Cardiac fibroblast (primary cell): ENCODE measurements around the gene ACBD6.

Source experiments
- DNase-seq, 2 donors: peaks; one replicate each; pipeline versions ENCODE4 v3.0.0 to v3.0.0-alpha.2; 2010; ENCODE audit warnings: low read depth in 2 of 2
- H3K4me3 ChIP-seq, 2 donors: replicated peaks in 1 of 2; 1 replicate in 1 of 2; 2 replicates in 1 of 2; pipeline ENCODE4 v1.5.1; 2011; ENCODE audit warnings: low read depth in 2 of 2, low read length in 2 of 2, mild to moderate bottlenecking in 2 of 2, moderate library complexity in 1 of 2
- CTCF ChIP-seq: IDR thresholded peaks from one replicate; pipeline ENCODE4 v1.5.1; 2011; ENCODE audit warnings: low read depth, mild to moderate bottlenecking, low read length, inconsistent platforms

Gene ACBD6

GRCh38 chr1:180381184-180381580 lies 121.2 kb downstream of the ACBD6 start:
- no peak overlapping the region for H3K4me3 ChIP-seq

GRCh38 chr1:180380259-180381183 lies 121.9 kb downstream of the ACBD6 start:
- DNase-seq = no peak
- TF ChIP-seq CTCF = no peak
- H3K4me3 ChIP-seq = no peak overlapping the region

More at GRCh38 chr1:180381184-180381580, 121.2 kb downstream of the ACBD6 start:
- no peak for DNase-seq
- no peak for TF ChIP-seq CTCF

GRCh38 chr1:180376800-180377199 lies 125.6 kb downstream of the ACBD6 start:
- TF ChIP-seq CTCF = no peak
- H3K4me3 ChIP-seq = no peak overlapping the region
- no peak for DNase-seq

- TF ChIP-seq CTCF = no peak
- DNase-seq = no peak
These were observed 126.1 kb downstream of the ACBD6 start for GRCh38 chr1:180376253-180376652.

GRCh38 chr1:180372728-180373127 lies 129.6 kb downstream of the ACBD6 start:
- DNase-seq = no peak
- TF ChIP-seq CTCF = no peak

More at GRCh38 chr1:180376253-180376652, 126.1 kb downstream of the ACBD6 start:
- no peak overlapping the region for H3K4me3 ChIP-seq

GRCh38 chr1:180370597-180370996 lies 131.8 kb downstream of the ACBD6 start:
- TF ChIP-seq CTCF = no peak
- H3K4me3 ChIP-seq = no peak overlapping the region
- no peak for DNase-seq

More at GRCh38 chr1:180372728-180373127, 129.6 kb downstream of the ACBD6 start:
- H3K4me3 ChIP-seq = no peak overlapping the region
